GM12878 (cell line): ENCODE results near the gene SP6. TPM values are rescaled to one million over a fixed set of nuclear protein-coding genes. Genes with fewer than 3 reads are reported as not detected.

Source experiments
- ATF7 ChIP-seq: fragments of 450-650 bp; IDR thresholded peaks from 2 replicates; pipeline ENCODE4 v1.6.1; 2016; ENCODE audit warnings: low read depth, mild to moderate bottlenecking
- BACH1 ChIP-seq: fragments of 450-650 bp; IDR thresholded peaks from 2 replicates; pipeline ENCODE4 v1.6.1; 2017; ENCODE audit warnings: mild to moderate bottlenecking, borderline replicate concordance
- CHD2 ChIP-seq: IDR thresholded peaks from 2 replicates; pipeline ENCODE4 v1.6.1; 2011; ENCODE audit warnings: low read depth, low read length, improper control_type of control experiment, borderline replicate concordance
- CHD4 ChIP-seq: fragments of 200-600 bp; sonication (generic); IDR thresholded peaks from 2 replicates; pipeline ENCODE4 v1.6.1; 2016; ENCODE audit warnings: mild to moderate bottlenecking
- DPF2 ChIP-seq: fragments of 450-650 bp; IDR thresholded peaks from 2 replicates; pipeline ENCODE4 v1.6.1; 2017; ENCODE audit warnings: mild to moderate bottlenecking
- FOXK2 ChIP-seq: fragments of 450-650 bp; IDR thresholded peaks from 2 replicates; pipeline ENCODE4 v1.6.1; 2017; ENCODE audit warnings: mild to moderate bottlenecking, moderate library complexity
- MXI1 ChIP-seq: fragments of 150-350 bp; IDR thresholded peaks from 2 replicates; pipeline ENCODE4 v1.6.1; 2011; ENCODE audit warnings: low read depth, mild to moderate bottlenecking, inconsistent platforms, low read length, improper control_type of control experiment
- NR2C2 ChIP-seq: IDR thresholded peaks from 2 replicates; pipeline ENCODE4 v1.6.1; 2011; ENCODE audit warnings: borderline replicate concordance, low read depth; ENCODE audit not compliant: control insufficient read depth, insufficient read length
- POU2F2 ChIP-seq: IDR thresholded peaks from 3 replicates; pipeline ENCODE4 v1.6.1; 2011; ENCODE audit warnings: low read depth, mild to moderate bottlenecking, low read length, borderline replicate concordance
- RELA ChIP-seq: fragments of 450-650 bp; IDR thresholded peaks from 2 replicates; pipeline ENCODE4 v1.8.0; 2014; ENCODE audit warnings: borderline replicate concordance; ENCODE audit not compliant: partially characterized antibody
- SIX5 ChIP-seq: IDR thresholded peaks from 2 replicates; pipeline ENCODE4 v1.6.1; 2011; ENCODE audit warnings: mild to moderate bottlenecking, low read depth, low read length, moderate library complexity; ENCODE audit not compliant: severe bottlenecking
- STAT1 ChIP-seq: fragments of 450-650 bp; conservative IDR thresholded peaks from 2 replicates; pipeline ENCODE4 v1.6.1; 2014; ENCODE audit warnings: antibody characterized with exemption, mild to moderate bottlenecking
- TCF3 ChIP-seq: IDR thresholded peaks from 2 replicates; pipeline ENCODE4 v1.6.1; 2012; ENCODE audit warnings: low read depth, mild to moderate bottlenecking, low read length, borderline replicate concordance; ENCODE audit not compliant: insufficient read depth
- polyA plus RNA-seq, 11 experiments: library from polyadenylated mRNA; depleted of rRNA in 4 of 11; unstranded in 6 of 11; stranded (reverse) in 5 of 11; fragments of >200 nt; fragmentation: Nextera tagmentation in 4 of 11; fragmentation: Illumina TruSeq in 1 of 11; extraction: Ambion mirVana in 4 of 11; extraction: Trizol in 1 of 11; gene quantifications; 1 replicate in 1 of 11; 2 replicates in 10 of 11; pipeline versions ENCODE4 v1.2.1 to v1.2.3, GENCODE V29; 2011 to 2016; ENCODE audit warnings: inconsistent platforms in 2 of 11, missing spikeins in 2 of 11, low read depth in 1 of 11
- total RNA-seq, 4 experiments: library from RNA; depleted of rRNA in 3 of 4; stranded (reverse); fragments of >200 nt in 3 of 4; fragmentation: Illumina TruSeq in 1 of 4; extraction: Trizol in 1 of 4; gene quantifications; 2 replicates each; pipeline versions ENCODE4 v1.2.1 to v1.2.3, GENCODE V29; 2013 to 2021
- TF ChIP-seq, protein P1 (sequence below): fragments of 450-650 bp; formaldehyde crosslinking; IDR thresholded peaks from 2 replicates; pipeline ENCODE4 v1.4.0; 2020; ENCODE audit warnings: mild to moderate bottlenecking, moderate library complexity
- TF ChIP-seq, protein P2 (sequence below): fragments of 450-650 bp; conservative IDR thresholded peaks from 2 replicates; pipeline ENCODE4 v1.6.1; 2017; ENCODE audit warnings: mild to moderate bottlenecking, moderate library complexity
- TF ChIP-seq, protein P3 (sequence below): fragments of 450-650 bp; IDR thresholded peaks from 2 replicates; pipeline ENCODE4 v1.6.1; 2016; ENCODE audit warnings: mild to moderate bottlenecking
- TF ChIP-seq, protein P4 (sequence below): fragments of 450-650 bp; IDR thresholded peaks from 2 replicates; pipeline ENCODE4 v1.6.1; 2017; ENCODE audit warnings: antibody characterized with exemption, mild to moderate bottlenecking, moderate library complexity
- TF ChIP-seq, protein P5 (sequence below): IDR thresholded peaks from 2 replicates; pipeline ENCODE4 v1.6.1; 2011; ENCODE audit warnings: mild to moderate bottlenecking, low read depth, low read length, moderate library complexity; ENCODE audit not compliant: insufficient replicate concordance

SP6 gene
- total and polyA plus RNA-seq, 10 of the 15 experiments (the other 5 are each of a cell fraction or from before 2014, with no cell fraction given): 0.05 to 0.15 (median 0.06) TPM; not detected in 7

DNA sequence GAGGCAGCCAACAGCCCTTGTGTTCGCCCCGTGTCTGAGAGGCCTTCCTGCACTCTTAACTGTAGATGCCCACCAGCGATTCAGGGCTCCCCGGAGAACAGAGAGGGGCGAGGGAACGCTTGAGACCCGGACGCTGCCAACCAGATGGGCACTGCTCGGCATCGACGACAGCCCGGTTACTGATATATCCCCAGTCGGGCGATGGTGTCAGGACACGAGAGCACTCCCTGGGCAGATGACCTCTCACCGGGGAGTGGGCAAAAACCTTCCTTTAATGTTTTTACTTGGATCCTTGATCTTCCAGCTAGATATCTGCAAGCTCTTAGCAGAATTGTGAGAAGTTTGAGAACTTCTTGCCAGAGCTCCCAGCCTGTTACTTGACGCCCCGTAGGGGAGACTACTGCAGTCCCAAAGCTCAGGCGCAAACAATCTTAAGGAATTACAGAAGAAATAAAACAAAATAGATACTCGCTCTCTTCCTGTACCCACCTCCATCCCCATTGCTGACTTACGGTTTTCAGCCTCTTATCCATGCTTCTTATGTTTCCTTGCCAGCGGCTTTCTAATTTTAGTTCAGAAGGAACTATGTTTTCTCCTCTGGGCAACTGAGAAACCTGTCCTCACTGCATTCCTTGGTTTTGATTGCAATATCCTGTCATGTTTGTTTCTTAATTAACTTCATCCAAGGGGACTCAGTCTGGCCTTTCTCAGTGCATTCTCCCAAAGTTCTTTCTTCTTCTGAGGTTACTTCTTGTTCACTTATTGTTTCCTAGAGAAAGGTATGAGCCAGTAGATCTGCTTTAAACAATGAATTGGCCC, 45.9 kb upstream of the SP6 start (continued):
- TF ChIP-seq, protein P1, sequence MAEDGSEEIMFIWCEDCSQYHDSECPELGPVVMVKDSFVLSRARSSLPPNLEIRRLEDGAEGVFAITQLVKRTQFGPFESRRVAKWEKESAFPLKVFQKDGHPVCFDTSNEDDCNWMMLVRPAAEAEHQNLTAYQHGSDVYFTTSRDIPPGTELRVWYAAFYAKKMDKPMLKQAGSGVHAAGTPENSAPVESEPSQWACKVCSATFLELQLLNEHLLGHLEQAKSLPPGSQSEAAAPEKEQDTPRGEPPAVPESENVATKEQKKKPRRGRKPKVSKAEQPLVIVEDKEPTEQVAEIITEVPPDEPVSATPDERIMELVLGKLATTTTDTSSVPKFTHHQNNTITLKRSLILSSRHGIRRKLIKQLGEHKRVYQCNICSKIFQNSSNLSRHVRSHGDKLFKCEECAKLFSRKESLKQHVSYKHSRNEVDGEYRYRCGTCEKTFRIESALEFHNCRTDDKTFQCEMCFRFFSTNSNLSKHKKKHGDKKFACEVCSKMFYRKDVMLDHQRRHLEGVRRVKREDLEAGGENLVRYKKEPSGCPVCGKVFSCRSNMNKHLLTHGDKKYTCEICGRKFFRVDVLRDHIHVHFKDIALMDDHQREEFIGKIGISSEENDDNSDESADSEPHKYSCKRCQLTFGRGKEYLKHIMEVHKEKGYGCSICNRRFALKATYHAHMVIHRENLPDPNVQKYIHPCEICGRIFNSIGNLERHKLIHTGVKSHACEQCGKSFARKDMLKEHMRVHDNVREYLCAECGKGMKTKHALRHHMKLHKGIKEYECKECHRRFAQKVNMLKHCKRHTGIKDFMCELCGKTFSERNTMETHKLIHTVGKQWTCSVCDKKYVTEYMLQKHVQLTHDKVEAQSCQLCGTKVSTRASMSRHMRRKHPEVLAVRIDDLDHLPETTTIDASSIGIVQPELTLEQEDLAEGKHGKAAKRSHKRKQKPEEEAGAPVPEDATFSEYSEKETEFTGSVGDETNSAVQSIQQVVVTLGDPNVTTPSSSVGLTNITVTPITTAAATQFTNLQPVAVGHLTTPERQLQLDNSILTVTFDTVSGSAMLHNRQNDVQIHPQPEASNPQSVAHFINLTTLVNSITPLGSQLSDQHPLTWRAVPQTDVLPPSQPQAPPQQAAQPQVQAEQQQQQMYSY (CRISPR knock-in tag): no peak
- TF ChIP-seq SIX5: no peak
- TF ChIP-seq, protein P2, sequence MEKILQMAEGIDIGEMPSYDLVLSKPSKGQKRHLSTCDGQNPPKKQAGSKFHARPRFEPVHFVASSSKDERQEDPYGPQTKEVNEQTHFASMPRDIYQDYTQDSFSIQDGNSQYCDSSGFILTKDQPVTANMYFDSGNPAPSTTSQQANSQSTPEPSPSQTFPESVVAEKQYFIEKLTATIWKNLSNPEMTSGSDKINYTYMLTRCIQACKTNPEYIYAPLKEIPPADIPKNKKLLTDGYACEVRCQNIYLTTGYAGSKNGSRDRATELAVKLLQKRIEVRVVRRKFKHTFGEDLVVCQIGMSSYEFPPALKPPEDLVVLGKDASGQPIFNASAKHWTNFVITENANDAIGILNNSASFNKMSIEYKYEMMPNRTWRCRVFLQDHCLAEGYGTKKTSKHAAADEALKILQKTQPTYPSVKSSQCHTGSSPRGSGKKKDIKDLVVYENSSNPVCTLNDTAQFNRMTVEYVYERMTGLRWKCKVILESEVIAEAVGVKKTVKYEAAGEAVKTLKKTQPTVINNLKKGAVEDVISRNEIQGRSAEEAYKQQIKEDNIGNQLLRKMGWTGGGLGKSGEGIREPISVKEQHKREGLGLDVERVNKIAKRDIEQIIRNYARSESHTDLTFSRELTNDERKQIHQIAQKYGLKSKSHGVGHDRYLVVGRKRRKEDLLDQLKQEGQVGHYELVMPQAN: peak; percentile 35
- TF ChIP-seq CHD4: no peak
- no peak for TF ChIP-seq TCF3
- TF ChIP-seq STAT1: no peak
- TF ChIP-seq BACH1: 0 out of 2 replicates have a peak, but pooled peaks have one; percentile 2
- TF ChIP-seq, protein P3, sequence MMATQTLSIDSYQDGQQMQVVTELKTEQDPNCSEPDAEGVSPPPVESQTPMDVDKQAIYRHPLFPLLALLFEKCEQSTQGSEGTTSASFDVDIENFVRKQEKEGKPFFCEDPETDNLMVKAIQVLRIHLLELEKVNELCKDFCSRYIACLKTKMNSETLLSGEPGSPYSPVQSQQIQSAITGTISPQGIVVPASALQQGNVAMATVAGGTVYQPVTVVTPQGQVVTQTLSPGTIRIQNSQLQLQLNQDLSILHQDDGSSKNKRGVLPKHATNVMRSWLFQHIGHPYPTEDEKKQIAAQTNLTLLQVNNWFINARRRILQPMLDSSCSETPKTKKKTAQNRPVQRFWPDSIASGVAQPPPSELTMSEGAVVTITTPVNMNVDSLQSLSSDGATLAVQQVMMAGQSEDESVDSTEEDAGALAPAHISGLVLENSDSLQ: no peak
- 0 out of 2 replicates have a peak, but pooled peaks have one; percentile 3 for TF ChIP-seq MXI1
- TF ChIP-seq, protein P4, sequence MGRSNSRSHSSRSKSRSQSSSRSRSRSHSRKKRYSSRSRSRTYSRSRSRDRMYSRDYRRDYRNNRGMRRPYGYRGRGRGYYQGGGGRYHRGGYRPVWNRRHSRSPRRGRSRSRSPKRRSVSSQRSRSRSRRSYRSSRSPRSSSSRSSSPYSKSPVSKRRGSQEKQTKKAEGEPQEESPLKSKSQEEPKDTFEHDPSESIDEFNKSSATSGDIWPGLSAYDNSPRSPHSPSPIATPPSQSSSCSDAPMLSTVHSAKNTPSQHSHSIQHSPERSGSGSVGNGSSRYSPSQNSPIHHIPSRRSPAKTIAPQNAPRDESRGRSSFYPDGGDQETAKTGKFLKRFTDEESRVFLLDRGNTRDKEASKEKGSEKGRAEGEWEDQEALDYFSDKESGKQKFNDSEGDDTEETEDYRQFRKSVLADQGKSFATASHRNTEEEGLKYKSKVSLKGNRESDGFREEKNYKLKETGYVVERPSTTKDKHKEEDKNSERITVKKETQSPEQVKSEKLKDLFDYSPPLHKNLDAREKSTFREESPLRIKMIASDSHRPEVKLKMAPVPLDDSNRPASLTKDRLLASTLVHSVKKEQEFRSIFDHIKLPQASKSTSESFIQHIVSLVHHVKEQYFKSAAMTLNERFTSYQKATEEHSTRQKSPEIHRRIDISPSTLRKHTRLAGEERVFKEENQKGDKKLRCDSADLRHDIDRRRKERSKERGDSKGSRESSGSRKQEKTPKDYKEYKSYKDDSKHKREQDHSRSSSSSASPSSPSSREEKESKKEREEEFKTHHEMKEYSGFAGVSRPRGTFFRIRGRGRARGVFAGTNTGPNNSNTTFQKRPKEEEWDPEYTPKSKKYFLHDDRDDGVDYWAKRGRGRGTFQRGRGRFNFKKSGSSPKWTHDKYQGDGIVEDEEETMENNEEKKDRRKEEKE: no peak
- TF ChIP-seq FOXK2: no peak
- TF ChIP-seq CHD2: no peak
- TF ChIP-seq, protein P5, sequence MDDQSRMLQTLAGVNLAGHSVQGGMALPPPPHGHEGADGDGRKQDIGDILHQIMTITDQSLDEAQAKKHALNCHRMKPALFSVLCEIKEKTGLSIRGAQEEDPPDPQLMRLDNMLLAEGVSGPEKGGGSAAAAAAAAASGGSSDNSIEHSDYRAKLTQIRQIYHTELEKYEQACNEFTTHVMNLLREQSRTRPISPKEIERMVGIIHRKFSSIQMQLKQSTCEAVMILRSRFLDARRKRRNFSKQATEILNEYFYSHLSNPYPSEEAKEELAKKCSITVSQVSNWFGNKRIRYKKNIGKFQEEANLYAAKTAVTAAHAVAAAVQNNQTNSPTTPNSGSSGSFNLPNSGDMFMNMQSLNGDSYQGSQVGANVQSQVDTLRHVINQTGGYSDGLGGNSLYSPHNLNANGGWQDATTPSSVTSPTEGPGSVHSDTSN: no peak
- no peak for TF ChIP-seq ATF7
- no peak for TF ChIP-seq DPF2
- TF ChIP-seq NR2C2: no peak
- TF ChIP-seq RELA: no peak
- TF ChIP-seq POU2F2: no peak
